Transverse colon (tissue), 4 donors: ENCODE data around the gene EPN2. TPM values are rescaled to one million over a fixed set of nuclear protein-coding genes. Genes with fewer than 3 reads are reported as not detected.

ENCODE experiments used
- DNase-seq: peaks from one replicate; pipeline ENCODE4 v3.0.0-alpha.2; 2019
- H3K27ac ChIP-seq, 4 donors: fragments of 200-600 bp; sonication (generic); 2 replicates each; pipeline ENCODE4 v1.5.1; 2016 to 2018; ENCODE audit warnings: inconsistent platforms in 4 of 4
- H3K27me3 ChIP-seq: fragments of 200-600 bp; sonication (generic); 2 replicates; pipeline ENCODE4 v1.5.1; 2017; ENCODE audit warnings: inconsistent platforms
- H3K36me3 ChIP-seq, 4 donors: fragments of 200-600 bp; sonication (generic); 2 replicates each; pipeline ENCODE4 v1.5.1; 2017 to 2019; ENCODE audit warnings: inconsistent platforms in 4 of 4
- H3K4me1 ChIP-seq, 4 donors: fragments of 200-600 bp; sonication (generic); 2 replicates each; pipeline ENCODE4 v1.5.1; 2017 to 2020; ENCODE audit warnings: inconsistent platforms in 4 of 4
- H3K4me3 ChIP-seq, 4 donors: fragments of 200-600 bp; sonication (generic); 1 replicate in 1 of 4; 2 replicates in 3 of 4; pipeline versions ENCODE4 v1.5.1 to v1.6.1; 2017 to 2019; ENCODE audit warnings: inconsistent platforms in 4 of 4
- H3K9me3 ChIP-seq, 2 donors: fragments of 200-600 bp; sonication (generic); 2 replicates each; pipeline ENCODE4 v1.5.1; 2017 to 2019; ENCODE audit warnings: inconsistent platforms in 2 of 2
- CTCF ChIP-seq, 5 experiments: fragments of 200-600 bp in 3 of 5; fragments of 450-650 bp in 2 of 5; sonication (generic) in 3 of 5; IDR thresholded peaks; 1 replicate in 2 of 5; 2 replicates in 3 of 5; pipeline ENCODE4 v1.5.1; 2016 to 2017; ENCODE audit warnings: antibody characterized with exemption in 5 of 5, inconsistent platforms in 3 of 5, mild to moderate bottlenecking in 2 of 5, moderate library complexity in 1 of 5
- EP300 ChIP-seq: sonication (generic); formaldehyde crosslinking; IDR thresholded peaks from one replicate; pipeline ENCODE4 v1.6.1; 2017; ENCODE audit warnings: antibody characterized with exemption, low read depth
- POLR2A ChIP-seq: fragments of 450-650 bp; IDR thresholded peaks from one replicate; pipeline ENCODE4 v1.6.1; 2016; ENCODE audit warnings: antibody characterized with exemption, mild to moderate bottlenecking, moderate library complexity
- POLR2AphosphoS5 ChIP-seq, 3 donors: sonication (generic); formaldehyde crosslinking; IDR thresholded peaks; one replicate each; pipeline ENCODE4 v1.6.1; 2016; ENCODE audit warnings: antibody characterized with exemption in 3 of 3
- WGBS, 2 donors: methylation state at CpG; one replicate each; pipeline ENCODE4 v1.1.5; 2018; ENCODE audit warnings: low coverage in 1 of 2; 5-methylcytosine and 5-hydroxymethylcytosine counted together
- in situ Hi-C, 4 donors: fragments of 200-750 bp; cut with MboI; loops; one replicate each; pipeline versions ENCODE4 v1.15.0 to v1.15.1; 2017; ENCODE audit warnings: low sequenced_read_pairs in 3 of 4, low pct_ligation_motif_present in 1 of 4, low pct_unique_long_range_greater_than_20kb in 1 of 4
- intact Hi-C: fragments of 100-400 bp; cut with DNase I; formaldehyde crosslinking; loops from one replicate; pipeline ENCODE4 v1.15.1; 2023; ENCODE audit warnings: low total_unique reads
- total RNA-seq, 4 donors: library from RNA; depleted of rRNA; stranded (reverse); fragments of >200 nt; gene quantifications; one replicate each; pipeline ENCODE4 v1.1.0, GENCODE V29; 2016

Gene EPN2
- total RNA-seq, 4 donors from 2014 or later: 30.4 to 98.7 (median 65.5) TPM

GRCh38 chr17:19364699-19365498 lies 127.7 kb downstream of the EPN2 start:
- TF ChIP-seq CTCF (IDR thresholded peaks at IDR 0.05): no peak
- H3K27ac ChIP-seq: no peak overlapping the region
- H3K4me3 ChIP-seq: no peak overlapping the region
- no peak for DNase-seq
- no peaks in the 10 kb centered on the region for H3K27me3 ChIP-seq
- H3K36me3 ChIP-seq: no peaks in the 10 kb centered on the region
- intact Hi-C loops (loop anchor here (5.0 to 10.0 kb wide), 3 partner anchors 72 to 400 kb away; no protein-coding TSS in a partner anchor), in situ Hi-C loops (loop anchor here (5.0 to 25.0 kb wide), 5 partner anchors 80 to 400 kb away; partner anchors contain the start of gene ALDH3A2 (in 1 of the 4))
- peaks cover 10 to 17% (median 14%) of the 10 kb centered on the region in 4 donors for H3K4me1 ChIP-seq
- 80% methylated on average over 9 of the region's 14 CpGs; no CpG with 5 or more reads in 1 of the 2 donors for WGBS, 2 donors
- no peaks in the 10 kb centered on the region for H3K9me3 ChIP-seq

- in situ Hi-C loops: loop anchor here (5.0 to 25.0 kb wide), 5 partner anchors 79 to 399 kb away; partner anchors contain the start of gene ALDH3A2 (in 1 of the 4)
- Histone ChIP-seq H3K4me1 (peaks cover 11 to 20% (median 15%) of the 10 kb centered on the region in 4 donors), H3K27me3 (no peaks in the 10 kb centered on the region), H3K4me3 (no peak overlapping the region), H3K27ac (no peak overlapping the region), H3K36me3 (no peaks in the 10 kb centered on the region), H3K9me3 (no peaks in the 10 kb centered on the region)
- no peak for TF ChIP-seq POLR2AphosphoS5 (IDR thresholded peaks at IDR 0.05)
- no peak for TF ChIP-seq EP300
- TF ChIP-seq POLR2A: no peak
- no peak for TF ChIP-seq CTCF (IDR thresholded peaks at IDR 0.05)
- intact Hi-C loops: loop anchor here (5.0 to 10.0 kb wide), 3 partner anchors 72 to 399 kb away; no protein-coding TSS in a partner anchor
- WGBS, 2 donors: 88 to 94% methylated on average over 2 to 4 of the region's 4 CpGs
- no peak for DNase-seq
Observed at GRCh38 chr17:19365499-19365817, 128.3 kb downstream of the EPN2 start.

- no peak overlapping the region for H3K27ac ChIP-seq
- no peak for TF ChIP-seq POLR2AphosphoS5 (IDR thresholded peaks at IDR 0.05)
- no peak for TF ChIP-seq EP300
- no peak for TF ChIP-seq POLR2A
- TF ChIP-seq CTCF (IDR thresholded peaks at IDR 0.05): no peak
- no peaks in the 10 kb centered on the region for H3K9me3 ChIP-seq
- peaks cover 11 to 23% (median 15%) of the 10 kb centered on the region in 4 donors for H3K4me1 ChIP-seq
- in situ Hi-C loops (loop anchor here (5.0 to 25.0 kb wide), 5 partner anchors 79 to 399 kb away; partner anchors contain the start of gene ALDH3A2 (in 1 of the 4)), intact Hi-C loops (loop anchor here (5.0 to 10.0 kb wide), 3 partner anchors 71 to 399 kb away; no protein-coding TSS in a partner anchor)
- no peaks in the 10 kb centered on the region for H3K36me3 ChIP-seq
- WGBS, 2 donors: 85 to 94% methylated on average over 3 to 9 of the region's 9 CpGs
- H3K4me3 ChIP-seq: no peak overlapping the region
- H3K27me3 ChIP-seq: no peaks in the 10 kb centered on the region
- DNase-seq: no peak
Observed at GRCh38 chr17:19365833-19366636, 128.9 kb downstream of the EPN2 start.

- 92% methylated on average over 5 of the region's 5 CpGs; no CpG with 5 or more reads in 1 of the 2 donors for WGBS, 2 donors
- intact Hi-C loops (loop anchor here (5.0 to 10.0 kb wide), 3 partner anchors 71 to 398 kb away; no protein-coding TSS in a partner anchor), in situ Hi-C loops (loop anchor here (5.0 to 25.0 kb wide), 5 partner anchors 78 to 398 kb away; partner anchors contain the start of gene ALDH3A2 (in 1 of the 4))
- H3K4me3 ChIP-seq: no peak overlapping the region
- H3K27ac ChIP-seq: no peak overlapping the region
- DNase-seq: no peak
- H3K27me3 ChIP-seq: no peaks in the 10 kb centered on the region
- no peaks in the 10 kb centered on the region for H3K9me3 ChIP-seq
- H3K4me1 ChIP-seq: peaks cover 8 to 22% (median 14%) of the 10 kb centered on the region in 4 donors
- TF ChIP-seq EP300 (no peak), CTCF (IDR thresholded peaks at IDR 0.05) (no peak), POLR2AphosphoS5 (IDR thresholded peaks at IDR 0.05) (no peak), POLR2A (no peak)
- H3K36me3 ChIP-seq: no peaks in the 10 kb centered on the region
Observed at GRCh38 chr17:19366637-19366972, 129.4 kb downstream of the EPN2 start.
